ENCODE measurements around the gene GOLGA8T.
"Not testable (repeated sequence)": the region's sequence is repeated elsewhere in the genome, so short reads cannot be mapped to it uniquely, and the experiment has no call there.

The GOLGA8T gene, protein sequence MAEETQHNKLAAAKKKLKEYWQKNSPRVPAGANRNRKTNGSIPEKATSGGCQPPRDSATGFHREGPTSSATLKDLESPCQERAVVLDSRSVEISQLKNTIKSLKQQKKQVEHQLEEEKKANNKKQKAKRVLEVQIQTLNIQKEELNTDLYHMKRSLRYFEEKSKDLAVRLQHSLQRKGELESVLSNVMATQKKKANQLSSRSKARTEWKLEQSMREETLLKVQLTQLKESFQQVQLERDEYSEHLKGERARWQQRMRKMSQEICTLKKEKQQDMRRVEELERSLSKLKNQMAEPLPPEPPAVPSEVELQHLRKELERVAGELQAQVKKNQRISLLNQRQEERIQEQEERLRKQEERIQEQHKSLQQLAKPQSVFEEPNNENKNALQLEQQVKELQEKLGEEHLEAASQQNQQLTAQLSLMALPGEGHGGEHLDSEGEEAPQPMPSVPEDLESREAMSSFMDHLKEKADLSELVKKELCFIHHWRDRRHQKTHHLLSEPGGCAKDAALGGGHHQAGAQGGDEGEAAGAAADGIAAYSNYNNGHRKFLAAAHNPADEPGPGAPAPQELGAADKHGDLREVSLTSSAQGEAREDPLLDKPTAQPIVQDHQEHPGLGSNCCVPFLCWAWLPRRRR

GRCh38 chr15:30134751-30135150 is at the start of gene GOLGA8T:
GOLGA8T (plus strand) TSS chr15:30135051; CDS start chr15:30135149, 98 bp downstream.
- not testable (repeated sequence) for DNase-seq (ENCODE audit: low spot score)

GRCh38 chr15:30097827-30098226 is 37.0 kb upstream of the GOLGA8T start:
- DNase-seq (ENCODE audit: low spot score) = not testable (repeated sequence)

GRCh38 chr15:30102890-30103289 is 32.0 kb upstream of the GOLGA8T start:
- DNase-seq (ENCODE audit: low spot score) = not testable (repeated sequence)

DNA sequence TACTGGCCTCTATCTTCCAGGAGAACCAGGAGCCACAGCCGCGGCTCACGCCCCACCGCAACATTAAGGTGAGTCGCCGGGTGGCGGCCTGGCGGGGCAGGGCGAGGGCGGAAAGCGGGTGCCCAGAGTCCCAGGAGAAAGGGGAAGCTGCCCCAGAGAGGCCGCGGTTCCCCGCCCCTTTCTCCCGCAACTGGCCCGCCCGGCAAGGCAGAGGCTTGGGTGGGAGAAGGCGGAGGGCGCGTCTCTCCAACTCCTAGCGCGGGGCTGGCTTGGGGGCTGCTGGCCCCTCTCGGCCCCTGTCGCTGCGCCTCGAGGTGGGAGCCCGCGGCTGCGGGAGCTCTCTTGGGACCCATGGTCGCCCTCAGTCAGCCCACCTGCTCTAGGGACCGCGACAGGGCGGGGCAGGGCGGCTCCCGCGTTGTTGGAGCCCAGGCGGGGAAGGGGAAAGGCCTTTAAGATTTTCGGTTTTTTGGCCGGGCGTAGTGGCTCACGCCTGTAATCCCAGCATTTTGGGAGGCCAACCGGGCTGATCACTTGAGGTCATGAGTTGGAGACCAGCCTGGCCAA is 30.8 kb upstream of the GOLGA8T start:
- DNase-seq (ENCODE audit: low spot score) = not testable (repeated sequence)

DNA sequence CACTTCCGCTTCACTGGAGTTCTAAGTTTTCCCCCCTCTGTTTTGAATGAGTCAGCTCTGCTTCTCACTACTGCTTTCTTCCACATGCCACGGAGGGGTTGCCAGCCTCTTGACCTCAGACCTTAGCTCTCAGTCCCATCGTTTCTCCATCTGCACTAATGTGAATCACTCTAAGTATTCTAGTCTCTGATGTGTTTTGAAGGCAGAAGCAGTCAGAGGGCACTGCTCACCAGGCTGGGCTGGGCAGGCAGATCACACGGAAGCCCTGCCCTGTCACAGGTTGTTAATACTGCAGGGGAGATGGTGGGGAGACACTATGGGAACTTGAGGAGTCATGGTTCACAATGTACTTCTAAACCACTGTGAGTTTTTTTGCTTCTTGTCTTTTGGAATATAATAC is 24.3 kb upstream of the GOLGA8T start:
- not testable (repeated sequence) for DNase-seq (ENCODE audit: low spot score)

- DNase-seq (ENCODE audit: low spot score) = not testable (repeated sequence)
Measured at GRCh38 chr15:30130066-30130465, 4.8 kb upstream of the GOLGA8T start.

DNA sequence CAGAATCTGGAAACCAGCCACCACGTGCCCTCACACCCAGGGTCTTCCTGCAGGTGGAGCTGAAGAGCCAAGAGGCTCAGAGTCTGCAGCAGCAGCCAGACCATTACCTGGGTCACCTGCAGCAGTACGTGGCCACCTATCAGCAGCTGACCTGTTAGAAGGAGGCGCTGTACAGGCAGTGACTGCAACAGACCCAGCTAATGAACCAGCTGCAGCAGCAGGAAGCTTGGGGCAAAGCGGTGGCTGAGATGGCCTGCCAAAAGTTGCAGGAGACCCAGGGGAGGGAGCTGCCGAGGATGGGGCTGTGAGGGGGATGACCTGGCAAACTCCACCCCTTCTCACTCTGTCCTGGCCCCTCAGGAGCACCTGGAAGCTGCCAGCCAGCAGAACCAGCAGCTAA is 8.4 kb downstream of the GOLGA8T start:
- DNase-seq (ENCODE audit: low spot score) = not testable (repeated sequence)

- not testable (repeated sequence) for DNase-seq (ENCODE audit: low spot score)
Measured at GRCh38 chr15:30149891-30150290, 15.0 kb downstream of the GOLGA8T start.

DNA sequence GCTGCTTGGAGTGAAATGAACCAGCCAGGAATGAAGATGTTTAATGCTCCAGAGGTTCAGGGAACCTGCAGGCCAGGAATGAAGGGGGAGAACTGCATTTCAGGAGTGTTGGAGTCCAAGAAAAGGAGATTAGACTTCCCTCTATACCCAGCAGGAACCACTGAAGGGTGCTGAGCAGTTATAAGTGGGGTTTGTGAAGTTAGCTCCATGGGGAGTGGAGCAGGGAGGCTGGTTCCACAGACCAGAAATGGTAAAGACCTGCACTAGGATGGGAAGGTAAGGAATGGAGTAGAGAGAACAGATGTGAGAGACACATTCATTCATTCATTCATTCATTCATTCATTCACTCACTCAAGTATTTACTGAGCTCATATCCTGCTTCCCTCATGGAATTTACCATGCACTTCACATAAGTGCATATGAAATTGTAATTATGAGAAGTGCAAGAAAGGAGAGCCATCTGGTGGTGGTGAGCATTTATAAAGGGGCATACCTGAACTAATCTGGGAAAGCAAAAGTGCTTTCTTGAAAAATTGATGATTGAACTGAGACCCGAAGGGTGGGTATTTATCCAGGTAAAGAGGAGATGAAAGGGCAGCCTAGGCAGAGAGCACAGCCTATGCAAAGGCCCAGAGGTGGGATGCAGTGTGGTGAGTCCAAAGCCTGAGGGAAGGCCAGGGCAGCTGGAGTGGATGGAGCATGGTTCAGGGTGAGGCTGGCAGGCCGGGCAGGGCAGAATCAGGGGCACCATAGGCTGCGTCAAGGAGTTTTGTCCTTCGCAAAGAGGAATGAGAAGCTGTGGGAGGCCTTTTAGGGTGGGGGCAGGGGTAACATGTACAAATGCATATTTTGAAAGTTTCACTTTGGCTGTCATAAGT is 27.9 kb downstream of the GOLGA8T start:
- not testable (repeated sequence) for DNase-seq (ENCODE audit: low spot score)

GRCh38 chr15:30163759-30164158 is 28.9 kb downstream of the GOLGA8T start:
- DNase-seq (ENCODE audit: low spot score) = not testable (repeated sequence)

GRCh38 chr15:30164257-30164656 is 29.4 kb downstream of the GOLGA8T start:
- DNase-seq (ENCODE audit: low spot score) = not testable (repeated sequence)

- not testable (repeated sequence) for DNase-seq (ENCODE audit: low spot score)
Measured at GRCh38 chr15:30167403-30167802, 32.6 kb downstream of the GOLGA8T start.

DNA sequence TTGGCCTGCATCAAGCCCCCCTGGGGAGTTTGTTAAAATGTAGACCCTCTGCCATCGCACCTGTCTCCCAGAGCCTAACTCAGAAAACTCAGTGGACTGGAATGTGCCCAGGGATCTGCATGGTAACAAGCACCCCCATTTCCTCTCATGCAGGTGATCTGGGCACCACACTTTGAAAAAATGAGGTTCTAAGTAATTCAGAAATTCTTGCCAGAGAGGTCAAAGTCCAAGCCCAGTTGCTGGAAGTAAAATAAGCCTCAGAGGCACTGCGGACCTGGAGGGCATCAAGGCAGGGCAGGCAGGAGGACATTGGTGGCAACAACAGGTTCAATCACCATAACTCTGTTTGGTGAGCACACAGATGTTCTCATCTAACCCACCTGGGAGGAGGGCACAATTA is 33.0 kb downstream of the GOLGA8T start:
- DNase-seq (ENCODE audit: low spot score) = not testable (repeated sequence)

GRCh38 chr15:30171452-30171851 is 36.6 kb downstream of the GOLGA8T start:
- DNase-seq (ENCODE audit: low spot score) = not testable (repeated sequence)

DNA sequence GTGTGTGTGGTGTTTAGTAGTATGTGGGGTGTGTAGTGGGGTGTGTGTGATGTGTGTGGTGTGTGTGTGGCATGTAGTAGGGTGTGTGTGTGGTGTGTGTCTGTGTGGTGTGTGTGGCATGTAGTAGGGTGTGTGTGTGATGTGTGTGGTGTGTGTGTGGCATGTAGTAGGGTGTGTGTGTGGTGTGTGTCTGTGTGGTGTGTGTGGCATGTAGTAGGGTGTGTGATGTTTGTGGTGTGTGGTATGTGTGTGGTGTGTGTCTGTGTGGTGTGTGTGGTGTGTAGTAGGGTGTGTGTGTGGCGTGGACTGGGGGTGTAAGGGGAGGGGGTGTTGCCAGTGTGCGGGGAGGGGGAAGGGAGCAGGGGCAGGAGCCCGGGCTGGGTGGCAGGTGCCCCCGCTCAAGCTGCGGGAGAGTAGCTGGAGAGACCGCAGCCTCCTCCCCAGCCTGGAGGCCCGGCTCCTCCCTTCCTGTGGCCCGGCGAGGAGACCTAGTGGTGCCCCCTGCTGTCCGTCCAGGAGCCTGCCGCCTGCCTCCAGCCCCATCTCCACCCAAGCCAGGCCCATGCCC is 38.3 kb downstream of the GOLGA8T start:
- not testable (repeated sequence) for DNase-seq (ENCODE audit: low spot score)

DNA sequence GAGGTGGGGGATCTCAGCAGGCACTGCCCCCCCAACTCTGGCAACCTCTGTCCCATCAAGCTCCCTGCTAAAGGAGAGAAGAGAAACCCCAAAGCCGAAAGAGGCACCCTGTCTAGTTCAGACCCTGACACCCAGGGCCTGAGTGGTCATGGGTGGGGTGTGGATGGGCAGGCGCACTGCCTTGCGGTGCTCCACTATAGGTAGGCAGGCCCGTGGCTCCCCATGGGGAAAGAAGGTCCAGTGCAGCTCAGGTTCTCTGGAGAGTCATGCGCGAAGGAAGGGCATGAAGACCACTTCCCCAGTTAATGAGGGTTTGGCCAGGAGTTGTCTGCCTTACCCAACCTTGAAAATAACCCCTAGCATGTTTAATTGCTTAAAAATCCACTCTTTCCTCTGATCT is 40.4 kb downstream of the GOLGA8T start:
- not testable (repeated sequence) for DNase-seq (ENCODE audit: low spot score)

DNA sequence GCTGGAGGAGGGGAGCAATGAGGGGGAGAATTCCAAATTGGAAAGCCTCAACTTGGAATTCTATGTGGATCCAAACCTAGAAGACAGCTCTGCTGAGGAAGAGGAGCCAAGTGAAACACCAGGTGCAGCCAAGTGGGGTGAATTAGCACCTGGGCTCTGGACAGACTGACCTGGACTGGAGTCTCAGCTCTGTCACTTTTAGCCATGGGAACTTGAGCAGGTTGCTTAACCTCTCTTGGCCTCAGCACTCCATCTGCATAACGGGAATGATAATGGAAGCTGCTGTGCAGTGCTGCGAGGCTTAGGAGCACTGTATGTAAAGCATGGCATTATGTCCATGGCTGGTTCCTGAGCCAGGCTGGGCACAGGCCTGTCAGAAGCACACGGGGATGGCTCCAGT is 41.8 kb downstream of the GOLGA8T start:
- not testable (repeated sequence) for DNase-seq (ENCODE audit: low spot score)

DNA sequence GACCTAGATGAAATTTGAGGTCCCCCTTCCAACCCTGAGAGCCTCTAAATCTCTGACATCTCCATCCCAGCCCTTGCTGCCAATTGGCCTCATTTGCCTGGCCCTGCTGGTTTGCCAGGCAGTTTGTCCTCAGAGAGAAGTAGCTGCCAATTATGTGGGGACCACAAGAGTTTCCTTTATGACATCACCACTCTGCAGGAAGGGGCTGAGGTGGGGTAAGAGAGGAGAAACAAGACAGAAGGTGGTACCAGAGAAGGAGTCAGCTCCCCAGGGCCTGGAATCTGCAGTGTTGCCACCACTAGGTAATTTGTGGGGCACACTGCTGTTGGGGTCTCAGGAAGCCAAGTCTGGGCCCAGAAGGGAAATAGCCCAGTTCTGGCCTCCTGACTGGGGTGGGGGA is 45.0 kb downstream of the GOLGA8T start:
- DNase-seq (ENCODE audit: low spot score) = not testable (repeated sequence)

GRCh38 chr15:30185495-30185894 is 50.6 kb downstream of the GOLGA8T start:
- not testable (repeated sequence) for DNase-seq (ENCODE audit: low spot score)

GRCh38 chr15:30187429-30187828 is 52.6 kb downstream of the GOLGA8T start:
- not testable (repeated sequence) for DNase-seq (ENCODE audit: low spot score)

GRCh38 chr15:30189754-30190153 is 54.9 kb downstream of the GOLGA8T start:
- DNase-seq (ENCODE audit: low spot score) = not testable (repeated sequence)
